GM20431 (cell line): ENCODE data around the gene ROPN1B.
"Not testable (repeated sequence)": the region's sequence is repeated elsewhere in the genome, so short reads cannot be mapped to it uniquely, and the experiment has no call there.

Source experiments
- in situ Hi-C: fragments of 300-500 bp; cut with MseI, MboI; formaldehyde crosslinking; loops from one replicate; pipeline ENCODE4 v1.15.0; 2020; ENCODE audit warnings: low sequenced_read_pairs; ENCODE audit not compliant: unreplicated experiment

The ROPN1B gene

GRCh38 chr3:125957674-125958510 is 11.1 kb upstream of the ROPN1B start:
- in situ Hi-C loops, result no loop called here

GRCh38 chr3:125958511-125959316 is 10.3 kb upstream of the ROPN1B start:
- in situ Hi-C loops, result no loop called here

- in situ Hi-C loops, result no loop called here
Observed at GRCh38 chr3:125959317-125960065, 9.5 kb upstream of the ROPN1B start.

- in situ Hi-C loops, result no loop called here
Observed at GRCh38 chr3:125960066-125960424, 8.9 kb upstream of the ROPN1B start.

- in situ Hi-C loops, result no loop called here
Observed at GRCh38 chr3:125960456-125961288, 8.3 kb upstream of the ROPN1B start.

GRCh38 chr3:125961289-125961589 is 7.7 kb upstream of the ROPN1B start:
- in situ Hi-C loops, result no loop called here

GRCh38 chr3:125963834-125964233 is 5.1 kb upstream of the ROPN1B start:
- in situ Hi-C loops, result not testable (repeated sequence)

- in situ Hi-C loops, result no loop called here
Observed at GRCh38 chr3:125965505-125965904, 3.5 kb upstream of the ROPN1B start.

GRCh38 chr3:125967156-125967555 is 1.8 kb upstream of the ROPN1B start:
- in situ Hi-C loops, result no loop called here

- in situ Hi-C loops, result not testable (repeated sequence)
Observed at GRCh38 chr3:125968121-125968520, 857 bp upstream of the ROPN1B start.

- in situ Hi-C loops, result not testable (repeated sequence)
Observed at GRCh38 chr3:125971997-125972944, 3.3 kb downstream of the ROPN1B start.

- in situ Hi-C loops, result not testable (repeated sequence)
Observed at GRCh38 chr3:125975245-125976002, 6.4 kb downstream of the ROPN1B start.

- in situ Hi-C loops, result not testable (repeated sequence)
Observed at GRCh38 chr3:125976003-125976390, 7.0 kb downstream of the ROPN1B start.

GRCh38 chr3:125977104-125977503 is 8.1 kb downstream of the ROPN1B start:
- in situ Hi-C loops, result not testable (repeated sequence)

GRCh38 chr3:125984951-125985350 is 16.0 kb downstream of the ROPN1B start:
- in situ Hi-C loops, result not testable (repeated sequence)

GRCh38 chr3:125990253-125990970 is 21.4 kb downstream of the ROPN1B start:
- in situ Hi-C loops, result no loop called here

GRCh38 chr3:125996751-125997150 is 27.8 kb downstream of the ROPN1B start:
- in situ Hi-C loops, result not testable (repeated sequence)

- in situ Hi-C loops, result no loop called here
Observed at GRCh38 chr3:126002189-126002588, 33.2 kb downstream of the ROPN1B start.
